ENCODE data around the gene EFNA1. TPM values are rescaled to one million over a fixed set of nuclear protein-coding genes. Genes with fewer than 3 reads are reported as not detected.

Gene EFNA1
- total RNA-seq, 1 experiment from 2014 or later = 19.7 TPM

DNA sequence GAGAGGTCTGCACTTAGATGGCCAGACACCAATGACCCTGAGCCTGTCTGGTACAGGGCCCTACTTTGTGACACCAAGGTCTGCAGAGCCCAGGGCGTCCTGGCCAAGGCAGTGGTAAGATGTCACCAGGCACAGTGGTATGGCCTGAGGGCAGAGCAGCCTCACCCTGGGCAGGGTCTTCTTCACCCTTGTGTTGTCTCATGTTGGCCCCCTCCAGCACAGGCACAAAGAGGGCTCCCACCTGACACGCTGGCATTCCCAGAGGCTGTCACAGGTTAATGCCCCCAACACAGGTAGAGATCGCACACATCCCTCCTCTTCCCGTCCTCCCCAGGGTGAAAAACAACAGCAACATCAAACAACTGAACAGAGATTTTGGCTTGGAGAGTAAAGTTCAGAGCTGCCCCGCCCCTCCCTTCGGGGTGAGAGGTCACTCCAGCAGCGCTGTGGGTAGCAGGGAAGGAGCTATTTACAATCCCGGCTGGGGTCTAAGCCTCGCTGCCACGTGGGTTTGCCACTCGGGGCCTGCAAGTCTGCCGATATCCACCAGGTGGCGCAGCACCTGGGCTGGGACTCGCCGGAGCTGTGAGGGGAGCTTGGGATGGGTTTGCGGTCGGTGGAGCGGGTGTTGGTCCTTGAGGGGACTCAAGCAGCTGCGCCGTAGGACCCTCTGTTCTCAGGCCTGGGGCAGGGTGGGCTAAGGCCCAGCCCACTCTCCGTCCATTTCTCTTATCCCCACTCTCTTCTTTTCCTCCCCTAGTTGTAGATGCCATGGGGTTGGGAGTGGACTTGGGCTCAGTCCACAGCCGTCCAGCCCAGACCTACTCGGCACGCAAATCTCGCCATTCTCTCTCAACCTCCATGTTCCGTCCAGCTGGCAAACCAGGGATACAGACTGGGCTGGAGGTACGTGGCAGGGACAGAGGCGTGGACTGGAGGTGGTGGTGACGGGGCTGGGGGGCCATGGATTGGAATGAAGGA lies 36.3 kb upstream of the EFNA1 start:
- H3K27ac ChIP-seq (ENCODE audit: low read depth, low read length) = no peak overlapping the region
- no peaks in the 10 kb centered on the region for H3K79me2 ChIP-seq (ENCODE audit: insufficient read depth, low read length)
- H3K4me3 ChIP-seq (replicated peaks in 1 of 2; ENCODE audit: low read depth in 1 of 2, low read length in 2 of 2) = peak overlapping the region; percentile 22 to 33; a peak in 3 of 4 replicates
- no peaks in the 10 kb centered on the region for H3K9me2 ChIP-seq (ENCODE audit: insufficient read depth)
- ChIA-PET POLR2A (interaction anchor here (0.7 to 1.5 kb wide), 5 partner anchors 31 to 81 kb away, joined by 3 to 9 read pairs (median 4); partner anchors contain the start of genes DPM3 and KRTCAP2), RAD21 (ENCODE audit: low non-redundant PET in 1 of 2, low total read pairs in 2 of 2, uncharacterized antibody in 2 of 2, unreplicated experiment in 2 of 2) (interaction anchor here (0.7 to 2.0 kb wide), 5 partner anchors 69 to 103 kb away, joined by 3 to 35 read pairs (median 4); partner anchors contain the start of gene KRTCAP2 (in 1 of the 2)), CTCF (interaction anchor here (0.6 to 5.9 kb wide), 22 partner anchors 9 to 136 kb away, joined by 3 to 163 read pairs (median 4); partner anchors contain the start of genes EFNA1, EFNA3, KRTCAP2 and TRIM46)
- peak overlapping the region; percentile 92 for H2AFZ ChIP-seq (ENCODE audit: low read depth, low read length, poor library complexity, severe bottlenecking)
- ATAC-seq = peak; percentile 80
- no peaks in the 10 kb centered on the region for H4K20me1 ChIP-seq (ENCODE audit: insufficient read depth)
- H3K27me3 ChIP-seq (ENCODE audit: insufficient read depth, low read length) = no peaks in the 10 kb centered on the region
- peak overlapping the region; percentile 42; the same call in 1 of the 2 replicates for H3K9ac ChIP-seq (ENCODE audit: low read length)
- no peaks in the 10 kb centered on the region for H3K9me3 ChIP-seq (ENCODE audit: control insufficient read depth in 1 of 2, insufficient read depth in 1 of 2, low read depth in 1 of 2, low read length in 2 of 2)
- BruUV-seq (replicated peaks) = no TSS peak
- DNase-seq (ENCODE audit: low read depth, low spot score) = peak; percentile 61
- peaks cover 0 to 6% of the 10 kb centered on the region in 2 experiments; a peak in 1 of 4 replicates for H3K36me3 ChIP-seq (ENCODE audit: control insufficient read depth in 1 of 2, insufficient read depth in 2 of 2, low read length in 2 of 2)
- peaks cover 13 to 35% of the 10 kb centered on the region in 2 experiments; a peak in 3 of 4 replicates for H3K4me1 ChIP-seq (ENCODE audit: control insufficient read depth in 1 of 2, insufficient read depth in 2 of 2, low read length in 2 of 2)
- H3K4me2 ChIP-seq (ENCODE audit: low read length) = peak overlapping the region; percentile 66
- TF ChIP-seq CBX3 (IDR thresholded peaks at IDR 0.05; ENCODE audit: low read depth) = no peak
- peak; percentile 37 for TF ChIP-seq POLR2A (IDR thresholded peaks at IDR 0.05; ENCODE audit: borderline replicate concordance, extremely low read depth, insufficient read depth, insufficient read length)
- TF ChIP-seq POLR2AphosphoS5 (IDR thresholded peaks at IDR 0.05; ENCODE audit: low read depth, low read length) = 0 out of 2 replicates have a peak, but pooled peaks have one; percentile 32
- no peak for TF ChIP-seq SP1 (IDR thresholded peaks at IDR 0.05; ENCODE audit: low read depth)
- peak in 2 of 3 experiments; percentile 95 to 98; a peak in 4 of 6 replicates for TF ChIP-seq CTCF (IDR thresholded peaks at IDR 0.05 in 2 of 3, conservative IDR thresholded peaks at IDR 0.05 in 1 of 3; ENCODE audit: borderline replicate concordance in 1 of 3, insufficient read depth in 1 of 3, low read depth in 2 of 3, low read length in 2 of 3)
- intact Hi-C loops (cut with micrococcal nuclease) = loop anchor here (1.0 to 10.0 kb wide), 3 partner anchors 43 to 503 kb away; partner anchors contain the start of gene SLC50A1

All from HCT116 (cell line).